AG09319 (cell line): ENCODE results near the gene SERPINA1.

ENCODE experiments used
- DNase-seq: peaks from one replicate; pipeline ENCODE4 v3.0.0-alpha.2; 2010; ENCODE audit warnings: low read depth; ENCODE audit errors: extremely low read depth
- TF ChIP-seq, protein P1 (sequence below): IDR thresholded peaks from 2 replicates; pipeline ENCODE4 v1.5.1; 2011; ENCODE audit warnings: low read depth, mild to moderate bottlenecking, inconsistent platforms, low read length, moderate library complexity

The SERPINA1 gene

DNA sequence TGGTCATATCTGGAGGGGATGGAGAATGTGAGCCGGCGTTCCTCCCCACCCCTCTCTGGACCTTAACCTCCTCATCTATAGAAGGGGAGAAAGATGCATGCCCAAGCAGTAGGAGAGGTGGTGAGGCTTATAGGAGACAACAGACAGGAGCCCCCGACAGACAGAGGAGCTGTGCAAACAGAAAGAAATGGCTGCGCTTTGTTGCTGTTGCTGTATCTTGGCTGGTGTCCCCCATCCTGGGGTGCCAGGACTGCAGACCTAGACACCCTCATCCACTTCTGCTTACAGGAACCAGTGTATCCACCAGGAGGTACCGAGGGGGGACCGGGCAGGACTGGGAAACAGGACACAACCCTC is 397 bp downstream of the SERPINA1 start:
- TF ChIP-seq, protein P1, sequence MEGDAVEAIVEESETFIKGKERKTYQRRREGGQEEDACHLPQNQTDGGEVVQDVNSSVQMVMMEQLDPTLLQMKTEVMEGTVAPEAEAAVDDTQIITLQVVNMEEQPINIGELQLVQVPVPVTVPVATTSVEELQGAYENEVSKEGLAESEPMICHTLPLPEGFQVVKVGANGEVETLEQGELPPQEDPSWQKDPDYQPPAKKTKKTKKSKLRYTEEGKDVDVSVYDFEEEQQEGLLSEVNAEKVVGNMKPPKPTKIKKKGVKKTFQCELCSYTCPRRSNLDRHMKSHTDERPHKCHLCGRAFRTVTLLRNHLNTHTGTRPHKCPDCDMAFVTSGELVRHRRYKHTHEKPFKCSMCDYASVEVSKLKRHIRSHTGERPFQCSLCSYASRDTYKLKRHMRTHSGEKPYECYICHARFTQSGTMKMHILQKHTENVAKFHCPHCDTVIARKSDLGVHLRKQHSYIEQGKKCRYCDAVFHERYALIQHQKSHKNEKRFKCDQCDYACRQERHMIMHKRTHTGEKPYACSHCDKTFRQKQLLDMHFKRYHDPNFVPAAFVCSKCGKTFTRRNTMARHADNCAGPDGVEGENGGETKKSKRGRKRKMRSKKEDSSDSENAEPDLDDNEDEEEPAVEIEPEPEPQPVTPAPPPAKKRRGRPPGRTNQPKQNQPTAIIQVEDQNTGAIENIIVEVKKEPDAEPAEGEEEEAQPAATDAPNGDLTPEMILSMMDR, result no peak
- DNase-seq, result no peak

DNA sequence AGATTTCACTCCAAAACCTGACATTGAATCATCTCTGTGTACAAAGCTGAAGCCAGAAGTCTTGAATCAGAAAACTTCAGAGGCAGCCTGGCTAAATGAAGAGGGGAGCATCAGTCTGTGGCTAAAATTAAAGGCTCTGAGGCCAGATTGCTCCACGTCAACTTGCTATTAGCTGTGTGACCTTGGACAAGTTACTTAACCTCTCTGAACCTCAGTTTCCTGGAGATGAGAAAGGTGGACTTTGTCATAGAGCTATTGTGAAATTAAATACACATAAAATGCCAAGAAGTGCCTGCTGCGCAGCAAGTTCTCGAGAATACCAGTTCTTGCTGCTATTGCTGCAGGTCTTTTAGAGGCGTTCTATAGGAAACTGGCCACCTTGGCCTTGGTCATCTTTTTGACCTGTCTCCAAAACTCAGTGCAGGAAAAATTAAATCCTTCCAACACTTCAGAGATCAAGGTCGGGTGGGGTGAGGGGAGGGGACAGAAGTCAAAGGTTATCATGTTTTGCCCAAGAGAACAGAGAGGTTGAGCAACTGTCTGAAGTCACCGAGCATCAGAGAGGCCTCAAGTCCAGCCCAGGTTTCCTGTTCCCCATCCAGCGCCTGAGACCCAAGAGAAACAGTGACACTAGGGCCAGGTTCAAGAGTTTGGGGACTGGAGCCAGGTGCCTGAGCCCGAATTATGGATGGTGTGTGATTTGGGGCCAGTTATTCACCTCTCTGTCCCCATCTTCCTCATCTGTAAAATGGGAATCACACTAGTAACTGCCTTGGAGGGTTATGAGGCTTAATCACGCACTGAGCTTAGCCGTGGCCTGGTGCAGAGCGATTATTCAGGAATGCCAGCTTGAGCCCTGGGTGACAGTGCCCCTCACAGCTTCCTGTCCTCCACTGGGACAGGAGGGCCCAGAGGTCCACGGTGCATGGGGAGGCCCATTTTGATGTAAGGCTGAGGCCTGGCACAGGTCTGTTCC is 1.1 kb downstream of the SERPINA1 start:
- DNase-seq, result no peak
- TF ChIP-seq, protein P1, result no peak

DNA sequence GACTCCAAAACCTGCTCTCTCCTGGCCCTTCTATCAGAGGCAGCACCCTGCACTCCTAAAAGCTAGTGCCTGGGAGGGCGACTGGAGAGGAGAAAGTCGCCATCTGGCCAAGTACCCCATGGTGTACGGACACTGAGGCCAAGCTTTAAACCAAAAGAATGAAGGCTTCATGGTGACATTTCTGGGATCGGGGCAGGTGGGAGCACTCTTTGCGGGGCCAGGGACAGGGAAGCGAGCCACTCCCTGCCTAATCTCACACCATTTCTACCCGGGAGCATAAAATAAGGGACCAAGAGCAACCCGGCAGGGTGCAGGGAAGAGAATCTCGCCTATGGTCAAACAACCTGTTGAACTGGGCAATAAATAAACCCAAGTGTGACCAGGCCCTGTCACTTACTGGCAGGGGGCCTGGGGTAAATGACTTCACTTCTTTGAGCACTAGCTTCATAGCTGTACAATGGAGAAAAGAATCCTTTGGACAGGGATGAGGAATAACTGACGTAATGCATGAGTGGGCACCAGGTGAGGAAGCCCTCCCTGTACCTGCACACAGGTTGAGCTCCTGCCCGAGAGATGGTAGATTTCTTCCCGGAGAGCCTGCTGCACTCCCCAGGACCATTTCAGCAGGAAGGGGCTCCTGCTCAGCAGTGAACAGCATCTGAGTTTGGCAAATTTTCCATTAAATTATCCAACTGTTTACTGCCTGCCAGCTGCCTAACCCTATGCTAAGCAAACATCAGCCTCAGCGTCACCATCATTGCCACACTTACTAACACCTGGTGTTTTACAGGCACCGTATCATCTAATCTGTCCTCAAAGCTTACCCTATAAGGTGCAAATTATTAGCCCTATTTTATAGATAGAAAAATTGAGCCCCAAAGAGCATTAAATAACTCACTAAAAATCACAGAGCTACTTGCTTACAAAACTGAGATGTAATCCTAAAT is 2.0 kb downstream of the SERPINA1 start:
- DNase-seq, result no peak
- TF ChIP-seq, protein P1, result no peak

DNA sequence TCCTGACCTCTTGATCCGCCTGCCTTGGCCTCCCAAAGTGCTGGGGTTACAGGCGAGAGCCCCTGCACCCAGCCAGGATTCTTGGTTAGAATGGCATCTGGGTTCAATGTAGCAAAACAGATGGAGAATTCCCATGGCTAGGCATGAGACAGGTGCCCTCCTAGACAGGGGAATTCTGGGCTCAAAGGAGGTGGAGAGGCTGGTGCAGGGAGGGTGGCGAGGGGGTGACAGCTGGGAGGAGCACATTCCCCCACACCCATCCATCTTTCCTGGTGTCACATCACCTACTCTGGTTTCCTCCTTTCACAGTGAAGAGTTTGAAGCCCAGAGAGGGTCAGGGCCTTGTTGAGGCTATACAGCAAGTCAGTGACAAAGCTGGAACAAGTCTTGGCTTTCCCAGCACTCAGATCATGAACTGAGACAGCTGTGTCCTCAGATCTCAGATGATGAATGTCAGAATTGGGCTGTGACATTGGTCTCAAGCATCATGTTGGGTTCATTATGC is 2.8 kb downstream of the SERPINA1 start:
- no peak for DNase-seq
- TF ChIP-seq, protein P1, result no peak

DNA sequence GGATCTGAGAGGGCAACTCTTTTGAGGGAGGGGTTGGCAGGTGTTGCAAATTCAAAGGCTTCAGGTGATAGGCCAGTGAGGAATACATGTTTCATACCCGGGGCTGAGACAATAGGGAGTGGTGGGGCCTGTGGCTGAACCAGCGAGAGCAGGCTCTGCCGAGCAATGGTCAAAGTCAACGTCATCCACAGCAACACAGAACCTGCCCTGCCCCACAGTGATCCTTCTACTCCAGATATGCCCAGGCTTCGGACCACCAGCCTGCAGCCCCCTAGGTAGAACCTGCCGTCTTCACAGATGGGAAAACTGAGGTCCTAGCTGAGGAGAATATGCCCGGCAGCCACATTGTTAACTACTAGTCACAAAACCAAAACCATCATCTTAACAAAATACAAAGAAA is 4.1 kb downstream of the SERPINA1 start:
- DNase-seq, result no peak
- TF ChIP-seq, protein P1, result no peak

DNA sequence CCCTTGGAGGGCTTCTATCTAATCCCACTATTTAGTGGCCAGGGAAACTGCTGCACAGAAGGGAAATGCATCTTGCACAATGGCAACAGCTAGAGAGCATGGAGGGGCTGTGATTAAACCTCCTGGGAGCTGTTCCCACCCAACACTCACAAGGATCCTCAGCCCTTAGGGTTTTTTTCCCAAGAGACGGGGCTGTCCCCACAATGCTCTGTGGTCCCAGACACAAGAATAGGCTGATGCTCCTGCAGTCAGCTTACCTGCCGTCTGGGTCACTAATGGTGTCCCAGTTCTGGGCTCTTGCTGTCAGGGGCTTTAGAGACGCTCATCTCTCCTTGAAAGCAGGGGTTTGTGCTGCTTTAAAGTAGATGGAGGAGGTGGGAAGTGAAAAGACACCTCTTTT is 4.6 kb downstream of the SERPINA1 start:
- TF ChIP-seq, protein P1, result no peak
- DNase-seq, result no peak
